ENCODE data around the gene C14orf93. TPM values are rescaled to one million over a fixed set of nuclear protein-coding genes. Genes with fewer than 3 reads are reported as not detected.

C14orf93 gene
- total and polyA plus RNA-seq, 9 of the 15 experiments (the other 6 are each of a cell fraction or from before 2014, with no cell fraction given): 2.2 to 22.4 (median 16.1) TPM

DNA sequence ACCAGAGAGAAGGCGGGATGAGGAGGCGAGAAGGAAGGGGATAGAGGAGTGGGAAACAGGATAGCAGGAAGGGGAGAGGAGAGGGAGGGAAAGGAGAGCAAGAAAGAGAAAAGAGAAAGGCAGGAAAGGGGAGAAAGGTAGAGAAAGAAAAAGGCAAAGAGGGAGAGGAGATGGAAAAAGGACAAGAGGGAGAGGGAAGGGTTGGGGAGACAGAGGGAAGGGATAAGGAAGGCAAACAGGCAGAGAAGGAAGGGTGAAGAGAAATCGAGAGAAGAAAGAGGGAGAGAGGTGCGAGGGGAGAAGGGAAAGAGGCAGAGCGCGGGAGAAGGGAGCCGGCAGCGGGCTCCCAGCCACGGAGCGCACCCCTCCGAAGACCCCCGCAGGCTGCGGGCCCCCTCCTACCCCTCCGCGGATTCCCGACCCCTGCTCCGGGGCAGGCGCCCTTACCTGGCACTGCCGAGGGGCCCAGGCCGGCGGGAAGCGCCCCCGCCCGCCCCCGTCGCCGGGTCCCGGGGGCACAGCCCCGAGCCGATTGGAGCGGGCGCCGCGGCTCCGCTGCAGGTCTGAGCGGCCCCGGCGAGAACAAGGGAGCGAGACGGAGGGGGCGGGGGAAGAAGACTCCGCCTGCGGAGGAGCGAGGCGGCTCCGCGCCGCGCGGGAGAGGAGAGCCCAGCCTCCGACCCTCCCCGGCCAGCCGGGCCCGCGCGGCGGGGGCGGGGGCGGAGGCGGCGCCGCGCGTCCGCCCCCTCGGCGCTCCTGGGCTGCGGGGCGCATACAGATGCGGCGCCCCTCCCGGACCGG, 47.2 kb upstream of the C14orf93 start, which contains the start of gene CDH24 (continued):
- TF ChIP-seq, protein P1, sequence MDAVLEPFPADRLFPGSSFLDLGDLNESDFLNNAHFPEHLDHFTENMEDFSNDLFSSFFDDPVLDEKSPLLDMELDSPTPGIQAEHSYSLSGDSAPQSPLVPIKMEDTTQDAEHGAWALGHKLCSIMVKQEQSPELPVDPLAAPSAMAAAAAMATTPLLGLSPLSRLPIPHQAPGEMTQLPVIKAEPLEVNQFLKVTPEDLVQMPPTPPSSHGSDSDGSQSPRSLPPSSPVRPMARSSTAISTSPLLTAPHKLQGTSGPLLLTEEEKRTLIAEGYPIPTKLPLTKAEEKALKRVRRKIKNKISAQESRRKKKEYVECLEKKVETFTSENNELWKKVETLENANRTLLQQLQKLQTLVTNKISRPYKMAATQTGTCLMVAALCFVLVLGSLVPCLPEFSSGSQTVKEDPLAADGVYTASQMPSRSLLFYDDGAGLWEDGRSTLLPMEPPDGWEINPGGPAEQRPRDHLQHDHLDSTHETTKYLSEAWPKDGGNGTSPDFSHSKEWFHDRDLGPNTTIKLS (IDR thresholded peaks at IDR 0.05; ENCODE audit: borderline replicate concordance, low read depth): no peak
- TF ChIP-seq MTF1 (CRISPR knock-in tag; IDR thresholded peaks at IDR 0.05; ENCODE audit: borderline replicate concordance) (no peak), ZNF408 (CRISPR knock-in tag; IDR thresholded peaks at IDR 0.05; ENCODE audit: low read depth) (no peak), L3MBTL2 (IDR thresholded peaks at IDR 0.05) (no peak), ZNF3 (CRISPR knock-in tag; IDR thresholded peaks at IDR 0.05) (no peak), RFX7 (CRISPR knock-in tag; IDR thresholded peaks at IDR 0.05) (no peak), PHB2 (IDR thresholded peaks at IDR 0.05; ENCODE audit: low read depth) (peak; percentile 76), SNRNP70 (optimal IDR thresholded peaks at IDR 0.05; ENCODE audit: low read depth, low read length) (no peak), KLF13 (tag; IDR thresholded peaks at IDR 0.05; ENCODE audit: borderline replicate concordance, low read depth) (no peak), ZNF384 (IDR thresholded peaks at IDR 0.05; ENCODE audit: low read depth, low read length) (no peak), HNRNPUL1 (IDR thresholded peaks at IDR 0.05; ENCODE audit: low read length) (no peak), ZBED1 (IDR thresholded peaks at IDR 0.05) (no peak), MTA1 (IDR thresholded peaks at IDR 0.05; ENCODE audit: borderline replicate concordance) (peak; percentile 81; the same call in 1 of the 2 replicates), TCF3 (CRISPR knock-in tag; IDR thresholded peaks at IDR 0.05) (no peak), TCFL5 (CRISPR knock-in tag; conservative IDR thresholded peaks at IDR 0.05) (no peak), BRD4 (IDR thresholded peaks at IDR 0.05) (no peak), ZNF124 (CRISPR knock-in tag; IDR thresholded peaks at IDR 0.05) (no peak)
- TF ChIP-seq, protein P2, sequence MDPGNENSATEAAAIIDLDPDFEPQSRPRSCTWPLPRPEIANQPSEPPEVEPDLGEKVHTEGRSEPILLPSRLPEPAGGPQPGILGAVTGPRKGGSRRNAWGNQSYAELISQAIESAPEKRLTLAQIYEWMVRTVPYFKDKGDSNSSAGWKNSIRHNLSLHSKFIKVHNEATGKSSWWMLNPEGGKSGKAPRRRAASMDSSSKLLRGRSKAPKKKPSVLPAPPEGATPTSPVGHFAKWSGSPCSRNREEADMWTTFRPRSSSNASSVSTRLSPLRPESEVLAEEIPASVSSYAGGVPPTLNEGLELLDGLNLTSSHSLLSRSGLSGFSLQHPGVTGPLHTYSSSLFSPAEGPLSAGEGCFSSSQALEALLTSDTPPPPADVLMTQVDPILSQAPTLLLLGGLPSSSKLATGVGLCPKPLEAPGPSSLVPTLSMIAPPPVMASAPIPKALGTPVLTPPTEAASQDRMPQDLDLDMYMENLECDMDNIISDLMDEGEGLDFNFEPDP (CRISPR knock-in tag; IDR thresholded peaks at IDR 0.05): no peak
- TF ChIP-seq, protein P3, sequence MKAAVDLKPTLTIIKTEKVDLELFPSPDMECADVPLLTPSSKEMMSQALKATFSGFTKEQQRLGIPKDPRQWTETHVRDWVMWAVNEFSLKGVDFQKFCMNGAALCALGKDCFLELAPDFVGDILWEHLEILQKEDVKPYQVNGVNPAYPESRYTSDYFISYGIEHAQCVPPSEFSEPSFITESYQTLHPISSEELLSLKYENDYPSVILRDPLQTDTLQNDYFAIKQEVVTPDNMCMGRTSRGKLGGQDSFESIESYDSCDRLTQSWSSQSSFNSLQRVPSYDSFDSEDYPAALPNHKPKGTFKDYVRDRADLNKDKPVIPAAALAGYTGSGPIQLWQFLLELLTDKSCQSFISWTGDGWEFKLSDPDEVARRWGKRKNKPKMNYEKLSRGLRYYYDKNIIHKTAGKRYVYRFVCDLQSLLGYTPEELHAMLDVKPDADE (conservative IDR thresholded peaks at IDR 0.05; ENCODE audit: control insufficient read depth, low read depth, low read length): no peak
- TF ChIP-seq, protein P4, sequence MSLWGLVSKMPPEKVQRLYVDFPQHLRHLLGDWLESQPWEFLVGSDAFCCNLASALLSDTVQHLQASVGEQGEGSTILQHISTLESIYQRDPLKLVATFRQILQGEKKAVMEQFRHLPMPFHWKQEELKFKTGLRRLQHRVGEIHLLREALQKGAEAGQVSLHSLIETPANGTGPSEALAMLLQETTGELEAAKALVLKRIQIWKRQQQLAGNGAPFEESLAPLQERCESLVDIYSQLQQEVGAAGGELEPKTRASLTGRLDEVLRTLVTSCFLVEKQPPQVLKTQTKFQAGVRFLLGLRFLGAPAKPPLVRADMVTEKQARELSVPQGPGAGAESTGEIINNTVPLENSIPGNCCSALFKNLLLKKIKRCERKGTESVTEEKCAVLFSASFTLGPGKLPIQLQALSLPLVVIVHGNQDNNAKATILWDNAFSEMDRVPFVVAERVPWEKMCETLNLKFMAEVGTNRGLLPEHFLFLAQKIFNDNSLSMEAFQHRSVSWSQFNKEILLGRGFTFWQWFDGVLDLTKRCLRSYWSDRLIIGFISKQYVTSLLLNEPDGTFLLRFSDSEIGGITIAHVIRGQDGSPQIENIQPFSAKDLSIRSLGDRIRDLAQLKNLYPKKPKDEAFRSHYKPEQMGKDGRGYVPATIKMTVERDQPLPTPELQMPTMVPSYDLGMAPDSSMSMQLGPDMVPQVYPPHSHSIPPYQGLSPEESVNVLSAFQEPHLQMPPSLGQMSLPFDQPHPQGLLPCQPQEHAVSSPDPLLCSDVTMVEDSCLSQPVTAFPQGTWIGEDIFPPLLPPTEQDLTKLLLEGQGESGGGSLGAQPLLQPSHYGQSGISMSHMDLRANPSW (CRISPR knock-in tag; IDR thresholded peaks at IDR 0.05): no peak
